Measurements from ENCODE around the gene GLS.
"Not testable (repeated sequence)": the region's sequence is repeated elsewhere in the genome, so short reads cannot be mapped to it uniquely, and the experiment has no call there.

GLS gene

GRCh38 chr2:190855245-190855644, 25.4 kb upstream of the GLS start:
- FAIRE-seq = no peak
- no peak for TF ChIP-seq CTCF (IDR thresholded peaks at IDR 0.05; ENCODE audit: insufficient read depth, missing control alignments)
- DNase-seq (ENCODE audit: insufficient read length, low spot score) = no peak

GRCh38 chr2:190856985-190857384, 23.6 kb upstream of the GLS start:
- FAIRE-seq (no peak), DNase-seq (ENCODE audit: insufficient read length, low spot score) (no peak)
- no peak for TF ChIP-seq CTCF (IDR thresholded peaks at IDR 0.05; ENCODE audit: insufficient read depth, missing control alignments)

GRCh38 chr2:190858817-190859216, 21.8 kb upstream of the GLS start:
- no peak for FAIRE-seq
- TF ChIP-seq CTCF (IDR thresholded peaks at IDR 0.05; ENCODE audit: insufficient read depth, missing control alignments) = no peak
- DNase-seq (ENCODE audit: insufficient read length, low spot score) = no peak

GRCh38 chr2:190859347-190860297, 21.0 kb upstream of the GLS start:
- DNase-seq (ENCODE audit: insufficient read length, low spot score) = no peak
- FAIRE-seq = no peak
- no peak for TF ChIP-seq CTCF (IDR thresholded peaks at IDR 0.05; ENCODE audit: insufficient read depth, missing control alignments)

GRCh38 chr2:190860985-190861680, 19.5 kb upstream of the GLS start:
- FAIRE-seq = no peak

GRCh38 chr2:190862128-190862527, 18.5 kb upstream of the GLS start:
- DNase-seq (ENCODE audit: insufficient read length, low spot score); FAIRE-seq: not testable (repeated sequence)

More at GRCh38 chr2:190860985-190861680, 19.5 kb upstream of the GLS start:
- no peak for TF ChIP-seq CTCF (IDR thresholded peaks at IDR 0.05; ENCODE audit: insufficient read depth, missing control alignments)
- DNase-seq (ENCODE audit: insufficient read length, low spot score) = no peak

GRCh38 chr2:190862571-190862991, 18.0 kb upstream of the GLS start:
- TF ChIP-seq CTCF (IDR thresholded peaks at IDR 0.05; ENCODE audit: insufficient read depth, missing control alignments) = no peak
- no peak for DNase-seq (ENCODE audit: insufficient read length, low spot score)
- FAIRE-seq = no peak
